ENCODE measurements around the gene KCND2. TPM values are rescaled to one million over a fixed set of nuclear protein-coding genes. Genes with fewer than 3 reads are reported as not detected.

The KCND2 gene
- total RNA-seq, 2 experiments from 2014 or later, result not detected

DNA sequence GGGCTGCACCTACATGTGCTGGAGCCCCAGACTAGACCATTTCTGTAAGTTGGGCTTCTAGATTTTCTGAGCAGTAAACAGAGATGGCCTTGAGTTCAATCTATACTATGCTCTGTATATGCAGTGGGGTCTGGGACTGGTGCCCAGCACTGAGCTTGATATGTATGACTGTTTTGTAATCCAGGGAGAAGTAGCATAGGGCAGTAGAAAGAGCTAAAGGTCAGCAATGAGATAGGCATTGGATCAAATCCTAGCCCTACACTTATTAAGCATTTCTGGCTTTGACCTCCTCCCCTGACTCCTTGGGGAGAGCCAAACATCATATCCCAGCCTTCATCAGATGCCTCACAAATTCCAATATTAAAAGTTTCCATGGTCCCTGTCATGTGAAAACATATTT is 330.4 kb downstream of the KCND2 start:
- intact Hi-C loops (cut with micrococcal nuclease; ENCODE audit: unreplicated experiment), result no loop called here
- no peak overlapping the region for H2AFZ ChIP-seq (ENCODE audit: low read length)
- H3K9me3 ChIP-seq (ENCODE audit: low read length), result no peaks in the 10 kb centered on the region
- DNase-seq (ENCODE audit: low spot score), result no peak
- no peaks in the 10 kb centered on the region; the same call in 1 of the 2 replicates for H4K20me1 ChIP-seq (ENCODE audit: insufficient read depth, low read length)
- H3K36me3 ChIP-seq (ENCODE audit: insufficient read depth, low read length), result no peaks in the 10 kb centered on the region
- no TSS peak for BruUV-seq (replicated peaks)
- H3K4me3 ChIP-seq (ENCODE audit: low read depth, low read length, poor library complexity, severe bottlenecking), result no peak overlapping the region
- no peaks in the 10 kb centered on the region for H3K79me2 ChIP-seq (ENCODE audit: insufficient read depth, low read depth, low read length)
- no peak overlapping the region for H3K4me2 ChIP-seq (ENCODE audit: low read length)
- POLR2A ChIA-PET, result no interaction called here
- H3K27ac ChIP-seq (ENCODE audit: low read depth, low read length, poor library complexity, severe bottlenecking), result no peak overlapping the region
- TF ChIP-seq EZH2phosphoT487 (IDR thresholded peaks at IDR 0.05; ENCODE audit: borderline replicate concordance, low read depth, low read length), result no peak
- TF ChIP-seq, protein P1, sequence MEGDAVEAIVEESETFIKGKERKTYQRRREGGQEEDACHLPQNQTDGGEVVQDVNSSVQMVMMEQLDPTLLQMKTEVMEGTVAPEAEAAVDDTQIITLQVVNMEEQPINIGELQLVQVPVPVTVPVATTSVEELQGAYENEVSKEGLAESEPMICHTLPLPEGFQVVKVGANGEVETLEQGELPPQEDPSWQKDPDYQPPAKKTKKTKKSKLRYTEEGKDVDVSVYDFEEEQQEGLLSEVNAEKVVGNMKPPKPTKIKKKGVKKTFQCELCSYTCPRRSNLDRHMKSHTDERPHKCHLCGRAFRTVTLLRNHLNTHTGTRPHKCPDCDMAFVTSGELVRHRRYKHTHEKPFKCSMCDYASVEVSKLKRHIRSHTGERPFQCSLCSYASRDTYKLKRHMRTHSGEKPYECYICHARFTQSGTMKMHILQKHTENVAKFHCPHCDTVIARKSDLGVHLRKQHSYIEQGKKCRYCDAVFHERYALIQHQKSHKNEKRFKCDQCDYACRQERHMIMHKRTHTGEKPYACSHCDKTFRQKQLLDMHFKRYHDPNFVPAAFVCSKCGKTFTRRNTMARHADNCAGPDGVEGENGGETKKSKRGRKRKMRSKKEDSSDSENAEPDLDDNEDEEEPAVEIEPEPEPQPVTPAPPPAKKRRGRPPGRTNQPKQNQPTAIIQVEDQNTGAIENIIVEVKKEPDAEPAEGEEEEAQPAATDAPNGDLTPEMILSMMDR (conservative IDR thresholded peaks at IDR 0.05; ENCODE audit: low read length), result no peak
- no peaks in the 10 kb centered on the region for H3K9me2 ChIP-seq (ENCODE audit: insufficient read depth, low read length)
- no peaks in the 10 kb centered on the region for H3K4me1 ChIP-seq (ENCODE audit: insufficient read depth, low read length, poor library complexity, severe bottlenecking)
- CTCF ChIA-PET (ENCODE audit: unreplicated experiment), result no interaction called here

DNA sequence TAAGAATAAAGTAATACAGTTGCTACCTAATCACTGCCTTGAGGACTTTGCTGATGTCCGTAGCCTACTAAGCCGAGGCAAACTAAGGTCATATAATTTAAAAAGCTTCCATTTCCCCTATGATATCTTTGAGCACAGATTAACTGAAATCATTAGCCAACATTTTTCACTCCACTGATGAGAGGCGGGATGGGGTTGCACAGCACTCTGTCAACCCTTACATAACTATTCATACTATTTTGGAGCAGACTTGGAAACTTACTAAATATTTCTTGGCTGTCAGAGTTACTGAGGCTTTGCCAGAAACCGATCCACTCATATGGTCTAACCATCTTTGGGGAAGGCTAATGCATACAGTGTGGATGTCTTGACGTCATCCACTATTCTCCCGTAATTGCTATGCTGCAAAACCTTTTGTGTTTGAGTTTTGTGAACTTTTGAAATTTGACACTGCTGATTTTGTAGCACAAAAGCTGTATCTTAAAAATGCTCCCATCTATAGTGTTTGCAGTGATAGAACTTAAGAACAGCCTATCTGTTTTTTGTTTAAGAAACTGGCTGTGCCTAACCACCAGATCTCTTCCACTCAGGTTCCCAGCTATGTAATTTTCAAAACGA is 336.3 kb downstream of the KCND2 start:
- H4K20me1 ChIP-seq (ENCODE audit: insufficient read depth, low read length), result no peaks in the 10 kb centered on the region
- no peaks in the 10 kb centered on the region for H3K36me3 ChIP-seq (ENCODE audit: insufficient read depth, low read length)
- no peaks in the 10 kb centered on the region for H3K9me2 ChIP-seq (ENCODE audit: insufficient read depth, low read length)
- no peaks in the 10 kb centered on the region for H3K4me1 ChIP-seq (ENCODE audit: insufficient read depth, low read length, poor library complexity, severe bottlenecking)
- no peak for DNase-seq (ENCODE audit: low spot score)
- H2AFZ ChIP-seq (ENCODE audit: low read length), result no peak overlapping the region
- no peaks in the 10 kb centered on the region for H3K9me3 ChIP-seq (ENCODE audit: low read length)
- intact Hi-C loops (cut with micrococcal nuclease; ENCODE audit: unreplicated experiment), result no loop called here
- no peaks in the 10 kb centered on the region for H3K79me2 ChIP-seq (ENCODE audit: insufficient read depth, low read depth, low read length)
- H3K27ac ChIP-seq (ENCODE audit: low read depth, low read length, poor library complexity, severe bottlenecking), result no peak overlapping the region
- no peak overlapping the region for H3K4me2 ChIP-seq (ENCODE audit: low read length)
- no peak overlapping the region for H3K4me3 ChIP-seq (ENCODE audit: low read depth, low read length, poor library complexity, severe bottlenecking)
- ChIA-PET POLR2A (interaction anchor here (0.5 to 1.2 kb wide), 3 partner anchors 16 to 1886 kb away, joined by 3 to 4 read pairs (median 3); no protein-coding TSS in a partner anchor), CTCF (ENCODE audit: unreplicated experiment) (no interaction called here)
- TF ChIP-seq, protein P1 (conservative IDR thresholded peaks at IDR 0.05; ENCODE audit: low read length), result no peak
- TF ChIP-seq EZH2phosphoT487 (IDR thresholded peaks at IDR 0.05; ENCODE audit: borderline replicate concordance, low read depth, low read length), result no peak
- no TSS peak for BruUV-seq (replicated peaks)

DNA sequence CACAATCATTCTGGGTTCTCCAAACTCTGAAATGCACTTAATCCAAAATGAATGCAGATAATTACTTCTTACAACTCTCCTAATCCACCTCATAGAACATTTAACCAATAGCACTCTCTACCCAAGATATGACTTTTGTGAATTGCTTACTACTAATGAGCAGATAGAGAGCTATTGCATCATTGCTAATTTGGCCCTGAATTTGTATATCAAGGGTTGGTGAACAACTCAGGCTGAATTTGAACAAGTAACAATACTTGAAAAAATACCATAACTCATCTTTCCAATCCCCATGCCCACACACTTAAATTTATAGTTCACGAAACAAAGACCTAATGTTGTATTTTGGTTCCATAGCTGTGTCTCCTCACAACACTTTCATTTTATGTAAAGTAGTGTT is 339.0 kb downstream of the KCND2 start:
- BruUV-seq (replicated peaks), result no TSS peak
- H3K79me2 ChIP-seq (ENCODE audit: insufficient read depth, low read depth, low read length), result no peaks in the 10 kb centered on the region
- no peaks in the 10 kb centered on the region for H4K20me1 ChIP-seq (ENCODE audit: insufficient read depth, low read length)
- no peak for DNase-seq (ENCODE audit: low spot score)
- no peak overlapping the region for H3K27ac ChIP-seq (ENCODE audit: low read depth, low read length, poor library complexity, severe bottlenecking)
- TF ChIP-seq EZH2phosphoT487 (IDR thresholded peaks at IDR 0.05; ENCODE audit: borderline replicate concordance, low read depth, low read length), result no peak
- TF ChIP-seq, protein P1 (conservative IDR thresholded peaks at IDR 0.05; ENCODE audit: low read length), result no peak
- H3K4me2 ChIP-seq (ENCODE audit: low read length), result no peak overlapping the region
- no peaks in the 10 kb centered on the region for H3K36me3 ChIP-seq (ENCODE audit: insufficient read depth, low read length)
- intact Hi-C loops (cut with micrococcal nuclease; ENCODE audit: unreplicated experiment), result loop anchor here (1.0 kb wide), 1 partner anchor 20 kb away; no protein-coding TSS in a partner anchor
- no peak overlapping the region for H3K4me3 ChIP-seq (ENCODE audit: low read depth, low read length, poor library complexity, severe bottlenecking)
- no peaks in the 10 kb centered on the region for H3K4me1 ChIP-seq (ENCODE audit: insufficient read depth, low read length, poor library complexity, severe bottlenecking)
- no peaks in the 10 kb centered on the region for H3K9me3 ChIP-seq (ENCODE audit: low read length)
- POLR2A ChIA-PET, result no interaction called here
- no peak overlapping the region for H2AFZ ChIP-seq (ENCODE audit: low read length)
- H3K9me2 ChIP-seq (ENCODE audit: insufficient read depth, low read length), result no peaks in the 10 kb centered on the region
- CTCF ChIA-PET (ENCODE audit: unreplicated experiment), result no interaction called here
